Right lung (tissue), 5 donors: ENCODE measurements around the gene SBNO2. TPM values are rescaled to one million over a fixed set of nuclear protein-coding genes. Genes with fewer than 3 reads are reported as not detected.
"Not testable (repeated sequence)": the region's sequence is repeated elsewhere in the genome, so short reads cannot be mapped to it uniquely, and the experiment has no call there.

Experiments used
- DNase-seq, 2 donors: peaks; one replicate each; pipeline ENCODE4 v3.0.0-alpha.2; 2013
- polyA plus RNA-seq, 5 donors: library from polyadenylated mRNA; unstranded; fragments of 120-200 nt; gene quantifications; one replicate each; pipeline versions ENCODE4 v1.2.1 to v1.2.3, GENCODE V29; 2013; ENCODE audit warnings: inconsistent platforms in 1 of 5, low replicate concordance in 1 of 5; ENCODE audit not compliant: insufficient read length in 5 of 5, insufficient read depth in 1 of 5

Gene SBNO2
- polyA plus RNA-seq, 5 donors, result 16.7 to 26.3 (median 17.9) TPM

GRCh38 chr19:1211494-1212234 is 37.6 kb upstream of the SBNO2 start:
- DNase-seq, result no peak

GRCh38 chr19:1210227-1210538 is 36.1 kb upstream of the SBNO2 start:
- no peak for DNase-seq

GRCh38 chr19:1208830-1209229 is 34.8 kb upstream of the SBNO2 start:
- not testable (repeated sequence) for DNase-seq

GRCh38 chr19:1206864-1207450 is 32.9 kb upstream of the SBNO2 start:
- DNase-seq, result no peak

GRCh38 chr19:1206150-1206863 is 32.2 kb upstream of the SBNO2 start:
- no peak for DNase-seq

- DNase-seq, result peak; percentile 96 to 97
These were observed 31.3 kb upstream of the SBNO2 start, which contains the start of gene STK11 for GRCh38 chr19:1205114-1206099. TSS of gene STK11 (plus strand) at chr19:1205778. CDS start at chr19:1206914, 1,136 bp downstream.

- not testable (repeated sequence) for DNase-seq
These were observed 26.5 kb upstream of the SBNO2 start for GRCh38 chr19:1200614-1201013.

- no peak for DNase-seq
These were observed 25.5 kb upstream of the SBNO2 start for GRCh38 chr19:1199531-1199930.

- DNase-seq, result no peak
These were observed 15.4 kb upstream of the SBNO2 start for GRCh38 chr19:1189419-1189818.

- DNase-seq, result no peak
These were observed 9.6 kb upstream of the SBNO2 start for GRCh38 chr19:1183543-1184172.

- DNase-seq, result no peak
These were observed 8.7 kb upstream of the SBNO2 start for GRCh38 chr19:1182727-1183126.

- no peak for DNase-seq
These were observed 8.0 kb upstream of the SBNO2 start for GRCh38 chr19:1182068-1182467.

- no peak for DNase-seq
These were observed 7.5 kb upstream of the SBNO2 start for GRCh38 chr19:1181606-1182005.

- no peak for DNase-seq
These were observed 3.5 kb upstream of the SBNO2 start for GRCh38 chr19:1177322-1178114.

GRCh38 chr19:1173159-1173844 is 766 bp downstream of the SBNO2 start:
- DNase-seq, result no peak

- no peak for DNase-seq
These were observed 1.5 kb downstream of the SBNO2 start for GRCh38 chr19:1172353-1173158.

GRCh38 chr19:1171755-1172352 is 2.2 kb downstream of the SBNO2 start:
- no peak for DNase-seq

GRCh38 chr19:1170938-1171754 is 2.9 kb downstream of the SBNO2 start:
- no peak for DNase-seq
